HEK293 (cell line): ENCODE data around the gene DOCK3.
A peak's percentile ranks its signal among the peaks of the same experiment; 100 is the strongest.
"Not testable (repeated sequence)": the region's sequence is repeated elsewhere in the genome, so short reads cannot be mapped to it uniquely, and the experiment has no call there.

Experiments
- CTCF ChIA-PET: fragments of 350-600 bp; formaldehyde crosslinking; extraction: SDS; loops from one replicate; lab custom pipeline; 2021; ENCODE audit warnings: antibody characterized with exemption; lab: Yijun Ruan, JAX
- POLR2A ChIA-PET: fragments of 300-600 bp; formaldehyde crosslinking; extraction: SDS; loops from one replicate; lab custom pipeline; 2020; ENCODE audit warnings: antibody characterized with exemption, inconsistent platforms; lab: Yijun Ruan, JAX
- H3K27ac ChIP-seq: fragments of 200-500 bp; sonication (Bioruptor generic); 2 replicates; pipeline ENCODE4 v1.5.1; 2014; ENCODE audit warnings: low read depth, low read length, control low read depth, inconsistent platforms; ENCODE audit errors: extremely low read depth
- H3K36me3 ChIP-seq, 2 experiments: fragments of 200-500 bp in 1 of 2; sonication (Bioruptor generic) in 1 of 2; 1 replicate in 1 of 2; 2 replicates in 1 of 2; pipeline ENCODE4 v1.5.1; 2014 to 2017; ENCODE audit warnings: inconsistent platforms in 2 of 2, low read length in 2 of 2; ENCODE audit not compliant: control insufficient read depth in 2 of 2, insufficient read depth in 1 of 2
- H3K4me1 ChIP-seq: fragments of 200-500 bp; sonication (Bioruptor generic); 2 replicates; pipeline ENCODE4 v1.5.1; 2014; ENCODE audit warnings: mild to moderate bottlenecking, low read length, inconsistent platforms; ENCODE audit not compliant: control insufficient read depth, insufficient read depth
- H3K4me3 ChIP-seq: 2 replicates; pipeline ENCODE4 v1.5.1; 2011; ENCODE audit warnings: low read depth, mild to moderate bottlenecking, control low read depth, low read length, moderate library complexity
- H3K9me3 ChIP-seq: fragments of 200-500 bp; sonication (Bioruptor generic); 2 replicates; pipeline ENCODE4 v1.5.1; 2014; ENCODE audit warnings: low read depth, low read length, inconsistent platforms; ENCODE audit not compliant: control insufficient read depth, insufficient read depth
- AEBP2 ChIP-seq: fragments of 450-650 bp; formaldehyde crosslinking; IDR thresholded peaks from 2 replicates; pipeline ENCODE4 v1.5.1; 2016; ENCODE audit warnings: missing biosample characterization, missing genetic modification characterization, borderline replicate concordance
- CTCF ChIP-seq: fragments of 450-650 bp; formaldehyde crosslinking; IDR thresholded peaks from 2 replicates; pipeline ENCODE4 v1.5.1; 2016; ENCODE audit warnings: missing biosample characterization, missing genetic modification characterization
- HOXC10 ChIP-seq: sonication (generic); formaldehyde crosslinking; IDR thresholded peaks from 2 replicates; pipeline ENCODE4 v1.8.1; 2023; ENCODE audit warnings: mild to moderate bottlenecking, missing genetic modification reagents
- RBAK ChIP-seq: fragments of 450-650 bp; formaldehyde crosslinking; IDR thresholded peaks from 2 replicates; pipeline ENCODE4 v1.5.1; 2016; ENCODE audit warnings: missing biosample characterization, missing genetic modification characterization
- TCF7L2 ChIP-seq: IDR thresholded peaks from 2 replicates; pipeline ENCODE4 v1.6.1; 2011; ENCODE audit warnings: low read depth, mild to moderate bottlenecking, inconsistent platforms, low read length, moderate library complexity, borderline replicate concordance
- ZBTB6 ChIP-seq: fragments of 450-650 bp; formaldehyde crosslinking; IDR thresholded peaks from 2 replicates; pipeline ENCODE4 v1.5.1; 2017; ENCODE audit warnings: missing biosample characterization, missing genetic modification characterization
- ZNF423 ChIP-seq: fragments of 450-650 bp; formaldehyde crosslinking; IDR thresholded peaks from 2 replicates; pipeline ENCODE4 v1.5.1; 2016; ENCODE audit warnings: missing biosample characterization, missing genetic modification characterization
- ZNF449 ChIP-seq: fragments of 450-650 bp; formaldehyde crosslinking; IDR thresholded peaks from 2 replicates; pipeline ENCODE4 v1.5.1; 2017; ENCODE audit warnings: missing biosample characterization, mild to moderate bottlenecking, missing genetic modification characterization, moderate library complexity
- ZNF48 ChIP-seq: fragments of 450-650 bp; formaldehyde crosslinking; IDR thresholded peaks from 2 replicates; pipeline ENCODE4 v1.5.1; 2016; ENCODE audit warnings: missing biosample characterization, missing genetic modification characterization
- ZNF654 ChIP-seq: fragments of 450-650 bp; formaldehyde crosslinking; IDR thresholded peaks from 2 replicates; pipeline ENCODE4 v1.5.1; 2016; ENCODE audit warnings: low read depth, missing biosample characterization, missing genetic modification characterization
- ZNF670 ChIP-seq: fragments of 450-650 bp; formaldehyde crosslinking; IDR thresholded peaks from 2 replicates; pipeline ENCODE4 v1.5.1; 2016; ENCODE audit warnings: missing biosample characterization, missing genetic modification characterization, low read depth
- ZNF677 ChIP-seq: fragments of 450-650 bp; IDR thresholded peaks from 2 replicates; pipeline ENCODE4 v1.5.0; 2018; ENCODE audit warnings: missing biosample characterization, mild to moderate bottlenecking, missing genetic modification characterization, moderate library complexity
- ZNF692 ChIP-seq: fragments of 450-650 bp; formaldehyde crosslinking; IDR thresholded peaks from 2 replicates; pipeline ENCODE4 v1.5.1; 2016; ENCODE audit warnings: missing biosample characterization, missing genetic modification characterization
- ZNF837 ChIP-seq: fragments of 450-650 bp; formaldehyde crosslinking; IDR thresholded peaks from 2 replicates; pipeline ENCODE4 v1.5.1; 2016; ENCODE audit warnings: missing biosample characterization, missing genetic modification characterization

Gene DOCK3

GRCh38 chr3:51361746-51362145, 687.0 kb downstream of the DOCK3 start (continued):
- TF ChIP-seq AEBP2 (tag by site-specific recombination): no peak
- TF ChIP-seq ZNF48 (tag by site-specific recombination): no peak

GRCh38 chr3:51362476-51362875, 687.7 kb downstream of the DOCK3 start:
- Histone ChIP-seq H3K36me3 (peaks cover 0 to 51% of the 10 kb centered on the region in 2 experiments; a peak in 1 of 3 replicates), H3K4me3 (no peak overlapping the region), H3K4me1 (no peaks in the 10 kb centered on the region), H3K9me3 (no peaks in the 10 kb centered on the region), H3K27ac (no peak overlapping the region)
- ChIA-PET POLR2A (no interaction called here), CTCF (no interaction called here)
- TF ChIP-seq ZNF423 (tag by site-specific recombination): no peak

- H3K4me3 ChIP-seq, H3K36me3 ChIP-seq, H3K4me1 ChIP-seq, H3K9me3 ChIP-seq, POLR2A ChIA-PET, H3K27ac ChIP-seq: not testable (repeated sequence)
- CTCF ChIA-PET: interaction anchor here (1.2 kb wide), 1 partner anchor 755 kb away, joined by 3 read pairs; no protein-coding TSS in a partner anchor
These were observed 693.5 kb downstream of the DOCK3 start for GRCh38 chr3:51368276-51368675.

GRCh38 chr3:51371943-51372557, 697.3 kb downstream of the DOCK3 start:
- no peaks in the 10 kb centered on the region for H3K4me1 ChIP-seq
- POLR2A ChIA-PET: no interaction called here
- TF ChIP-seq HOXC10 (CRISPR knock-in tag) (no peak), TCF7L2 (no peak), ZNF654 (tag by site-specific recombination) (peak; percentile 80), CTCF (tag by site-specific recombination) (peak; percentile 20; the same call in 1 of the 2 replicates)
- H3K4me3 ChIP-seq: no peak overlapping the region
- peaks cover 0 to 43% of the 10 kb centered on the region in 2 experiments; a peak in 1 of 3 replicates for H3K36me3 ChIP-seq
- no peaks in the 10 kb centered on the region for H3K9me3 ChIP-seq
- no peak overlapping the region for H3K27ac ChIP-seq
- CTCF ChIA-PET: interaction anchor here (0.6 to 4.0 kb wide), 11 partner anchors 61 to 756 kb away, joined by 3 to 36 read pairs (median 4); partner anchors contain the start of gene MAPKAPK3

GRCh38 chr3:51373658-51374421, 699.1 kb downstream of the DOCK3 start:
- ChIA-PET CTCF (no interaction called here), POLR2A (no interaction called here)

More at GRCh38 chr3:51373658-51374421, 699.1 kb downstream of the DOCK3 start:
- H3K27ac ChIP-seq: no peak overlapping the region
- H3K36me3 ChIP-seq: peaks cover 0 to 46% of the 10 kb centered on the region in 2 experiments; a peak in 1 of 3 replicates
- H3K9me3 ChIP-seq: no peaks in the 10 kb centered on the region
- no peak overlapping the region for H3K4me3 ChIP-seq
- no peaks in the 10 kb centered on the region for H3K4me1 ChIP-seq
- TF ChIP-seq RBAK: no peak
- TF ChIP-seq ZBTB6 (tag by site-specific recombination): no peak
- no peak for TF ChIP-seq ZNF837 (tag by site-specific recombination)
- TF ChIP-seq ZNF449 (tag by site-specific recombination): no peak
- no peak for TF ChIP-seq ZNF677 (tag by site-specific recombination)
- no peak for TF ChIP-seq ZNF670 (tag by site-specific recombination)
- no peak for TF ChIP-seq ZNF692 (tag by site-specific recombination)
